ENCODE measurements around the gene KRTAP6-2. TPM values are rescaled to one million over a fixed set of nuclear protein-coding genes. Genes with fewer than 3 reads are reported as not detected.

Gene KRTAP6-2
- total RNA-seq, 2 donors from 2014 or later, result not detected

DNA sequence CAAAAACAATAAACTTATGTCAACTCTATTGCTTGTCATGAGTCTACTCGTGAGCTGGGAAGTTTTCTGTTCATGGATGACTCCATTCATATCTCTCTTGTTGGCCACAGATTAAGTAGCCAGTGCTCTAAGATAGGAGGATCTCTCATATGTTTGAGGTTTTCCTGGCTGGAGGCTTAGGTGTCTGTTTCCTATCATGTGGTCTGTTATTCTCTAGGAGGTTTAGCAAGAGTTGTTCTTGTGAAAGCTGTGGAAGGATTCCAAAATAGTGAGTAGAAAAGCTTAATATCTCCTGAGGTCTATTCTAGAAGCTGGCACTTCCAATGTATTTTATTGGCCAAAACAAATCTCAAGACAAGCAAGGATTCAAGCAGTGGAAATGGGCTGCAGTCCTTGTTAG is 30.5 kb upstream of the KRTAP6-2 start:
- H3K4me3 ChIP-seq, result no peak overlapping the region
- DNase-seq, result no peak
- TF ChIP-seq, protein P1, sequence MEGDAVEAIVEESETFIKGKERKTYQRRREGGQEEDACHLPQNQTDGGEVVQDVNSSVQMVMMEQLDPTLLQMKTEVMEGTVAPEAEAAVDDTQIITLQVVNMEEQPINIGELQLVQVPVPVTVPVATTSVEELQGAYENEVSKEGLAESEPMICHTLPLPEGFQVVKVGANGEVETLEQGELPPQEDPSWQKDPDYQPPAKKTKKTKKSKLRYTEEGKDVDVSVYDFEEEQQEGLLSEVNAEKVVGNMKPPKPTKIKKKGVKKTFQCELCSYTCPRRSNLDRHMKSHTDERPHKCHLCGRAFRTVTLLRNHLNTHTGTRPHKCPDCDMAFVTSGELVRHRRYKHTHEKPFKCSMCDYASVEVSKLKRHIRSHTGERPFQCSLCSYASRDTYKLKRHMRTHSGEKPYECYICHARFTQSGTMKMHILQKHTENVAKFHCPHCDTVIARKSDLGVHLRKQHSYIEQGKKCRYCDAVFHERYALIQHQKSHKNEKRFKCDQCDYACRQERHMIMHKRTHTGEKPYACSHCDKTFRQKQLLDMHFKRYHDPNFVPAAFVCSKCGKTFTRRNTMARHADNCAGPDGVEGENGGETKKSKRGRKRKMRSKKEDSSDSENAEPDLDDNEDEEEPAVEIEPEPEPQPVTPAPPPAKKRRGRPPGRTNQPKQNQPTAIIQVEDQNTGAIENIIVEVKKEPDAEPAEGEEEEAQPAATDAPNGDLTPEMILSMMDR (IDR thresholded peaks at IDR 0.05), result no peak
- no peaks in the 10 kb centered on the region for H3K9me3 ChIP-seq
- no peak overlapping the region for H3K27ac ChIP-seq
- no peaks in the 10 kb centered on the region for H3K27me3 ChIP-seq
- intact Hi-C loops (cut with DNase I), result no loop called here
- no peaks in the 10 kb centered on the region for H3K4me1 ChIP-seq
- no peaks in the 10 kb centered on the region for H3K36me3 ChIP-seq
- no peak overlapping the region for H3K9ac ChIP-seq (ENCODE audit: low read depth in 2 of 2, low read length in 2 of 2)

DNA sequence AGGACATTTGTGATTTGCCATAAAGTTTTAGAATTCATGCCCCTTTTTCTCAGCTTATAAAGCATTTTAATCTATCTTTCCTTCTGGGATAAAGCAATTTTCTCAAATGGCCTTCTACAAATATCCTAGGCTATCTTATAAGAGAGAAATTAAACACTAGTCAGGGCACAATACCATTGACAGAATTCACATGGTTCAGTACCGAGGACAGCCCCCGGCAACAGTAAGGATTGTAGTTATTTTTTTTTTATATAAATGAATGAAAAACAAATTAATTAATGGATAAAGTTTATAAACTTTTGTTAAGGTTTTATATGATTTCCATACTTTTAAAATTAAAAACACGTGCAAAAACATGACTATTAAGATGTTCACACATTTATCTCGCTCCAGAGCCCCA is 29.4 kb upstream of the KRTAP6-2 start:
- H3K9ac ChIP-seq (ENCODE audit: low read depth in 2 of 2, low read length in 2 of 2), result no peak overlapping the region
- no peaks in the 10 kb centered on the region for H3K27me3 ChIP-seq
- DNase-seq, result no peak
- no peak overlapping the region for H3K4me3 ChIP-seq
- H3K9me3 ChIP-seq, result no peaks in the 10 kb centered on the region
- TF ChIP-seq, protein P1 (IDR thresholded peaks at IDR 0.05), result no peak
- intact Hi-C loops (cut with DNase I), result no loop called here
- H3K4me1 ChIP-seq, result no peaks in the 10 kb centered on the region
- no peak overlapping the region for H3K27ac ChIP-seq
- no peaks in the 10 kb centered on the region for H3K36me3 ChIP-seq

DNA sequence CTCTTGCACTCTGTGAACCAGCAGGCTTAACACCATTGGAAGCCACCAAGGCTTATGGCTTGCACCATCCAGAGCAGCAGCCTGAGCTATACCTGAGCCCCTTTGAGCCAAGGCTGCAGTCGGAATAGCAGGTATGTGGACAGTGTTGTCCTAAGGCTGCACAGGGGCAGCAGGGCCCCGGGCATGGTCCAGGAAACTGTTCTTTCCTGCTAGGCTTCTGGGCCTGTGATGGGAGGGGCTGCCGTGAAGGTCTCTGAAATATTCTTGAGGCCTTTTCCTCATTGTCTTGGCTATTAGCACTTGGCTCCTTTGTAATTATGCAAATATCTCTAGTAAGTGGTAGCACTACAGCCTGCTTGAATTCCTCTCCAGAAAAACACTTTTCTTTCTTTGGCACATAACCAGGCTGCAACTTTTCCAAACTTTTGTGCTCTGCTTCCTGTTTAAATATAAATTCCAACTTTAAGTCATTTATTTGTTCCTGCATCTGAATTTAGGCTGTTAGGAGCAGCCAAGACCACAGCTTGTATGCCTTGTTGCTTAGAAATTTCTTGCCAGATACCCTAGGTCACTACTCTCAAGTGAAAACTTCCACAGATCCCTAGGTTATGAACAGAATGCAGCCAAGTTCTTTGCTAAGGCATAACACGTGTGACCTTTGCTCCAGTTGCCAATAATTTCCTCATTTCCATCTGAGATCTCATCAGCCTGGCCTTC is 26.9 kb upstream of the KRTAP6-2 start:
- Histone ChIP-seq H3K9ac (ENCODE audit: low read depth in 2 of 2, low read length in 2 of 2) (no peak overlapping the region), H3K9me3 (no peaks in the 10 kb centered on the region), H3K4me3 (no peak overlapping the region), H3K36me3 (no peaks in the 10 kb centered on the region), H3K4me1 (no peaks in the 10 kb centered on the region), H3K27ac (no peak overlapping the region), H3K27me3 (no peaks in the 10 kb centered on the region)
- intact Hi-C loops (cut with DNase I), result no loop called here
- DNase-seq, result no peak
- TF ChIP-seq, protein P1 (IDR thresholded peaks at IDR 0.05), result no peak

DNA sequence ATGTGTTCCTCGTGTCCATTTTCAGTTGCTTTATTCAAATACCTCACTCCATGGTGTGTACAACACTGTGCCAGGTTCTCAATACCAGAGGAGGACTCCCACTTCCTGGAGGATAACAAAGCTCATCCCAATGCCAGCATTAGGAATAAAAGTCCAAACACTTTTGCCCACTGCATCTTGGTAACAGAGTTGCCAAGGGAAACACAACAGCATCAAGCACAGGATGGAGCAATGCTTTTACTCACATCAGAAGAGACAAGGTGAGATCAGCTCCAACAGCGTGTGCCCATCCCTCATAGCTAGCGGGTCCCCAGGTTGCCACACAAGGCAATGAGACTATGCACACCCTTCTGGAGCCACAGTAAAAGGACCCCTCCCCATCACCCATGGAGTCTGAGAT is 24.7 kb upstream of the KRTAP6-2 start:
- no peak overlapping the region for H3K4me3 ChIP-seq
- no peaks in the 10 kb centered on the region for H3K9me3 ChIP-seq
- H3K27ac ChIP-seq, result no peak overlapping the region
- intact Hi-C loops (cut with DNase I), result no loop called here
- no peak overlapping the region for H3K9ac ChIP-seq (ENCODE audit: low read depth in 2 of 2, low read length in 2 of 2)
- H3K36me3 ChIP-seq, result no peaks in the 10 kb centered on the region
- H3K27me3 ChIP-seq, result no peaks in the 10 kb centered on the region
- H3K4me1 ChIP-seq, result no peaks in the 10 kb centered on the region
- DNase-seq, result no peak
- TF ChIP-seq, protein P1 (IDR thresholded peaks at IDR 0.05), result no peak

DNA sequence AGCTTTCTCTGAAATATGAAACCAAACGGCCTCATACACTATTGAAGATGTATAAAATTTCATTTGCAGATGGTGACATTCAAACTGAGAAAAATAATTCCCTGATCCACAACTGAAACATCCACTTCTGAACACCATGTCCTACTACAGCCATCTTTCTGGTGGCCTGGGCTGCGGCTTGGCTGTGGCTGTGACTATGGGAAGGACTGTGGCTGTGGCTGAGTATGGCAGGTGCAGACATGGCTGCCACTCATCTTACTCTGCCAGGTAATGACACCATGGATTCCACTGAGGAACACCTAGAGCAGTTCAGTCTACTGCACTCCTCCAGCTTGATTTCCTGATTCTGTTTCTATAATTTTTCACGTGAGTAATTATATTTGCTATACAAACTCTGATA is 21.8 kb upstream of the KRTAP6-2 start, which contains the start of gene KRTAP20-4:
TSS of gene KRTAP20-4 (plus strand) at position 106 of the 400 bp plus-strand sequence.
- H3K9me3 ChIP-seq, result no peaks in the 10 kb centered on the region
- intact Hi-C loops (cut with DNase I), result no loop called here

More for the DNA sequence above, 21.8 kb upstream of the KRTAP6-2 start, which contains the start of gene KRTAP20-4:
- TF ChIP-seq, protein P1 (IDR thresholded peaks at IDR 0.05), result no peak
- no peak for DNase-seq
- H3K4me1 ChIP-seq, result no peaks in the 10 kb centered on the region
- H3K27me3 ChIP-seq, result no peaks in the 10 kb centered on the region
- H3K9ac ChIP-seq (ENCODE audit: low read depth in 2 of 2, low read length in 2 of 2), result no peak within 1 kb of the TSS
- H3K36me3 ChIP-seq, result no peaks in the 10 kb centered on the region
- H3K27ac ChIP-seq, result no peak within 1 kb of the TSS
- H3K4me3 ChIP-seq, result no peak within 1 kb of the TSS
